GM08714 (cell line): ENCODE measurements around the gene TLE5.
A peak's percentile ranks its signal among the peaks of the same experiment; 100 is the strongest.

Experiments used
- H3K4me3 ChIP-seq: fragments of 200-500 bp; sonication (Bioruptor generic); 2 replicates; pipeline ENCODE4 v1.5.1; 2014; ENCODE audit warnings: mild to moderate bottlenecking, low read length, inconsistent platforms
- ZNF274 ChIP-seq: IDR thresholded peaks from 2 replicates; pipeline ENCODE4 v1.6.1; 2012; ENCODE audit warnings: mild to moderate bottlenecking, low read depth, low read length

Gene TLE5

GRCh38 chr19:3062165-3063105, at the start of gene TLE5:
Gene TLE5, minus strand, starts transcription at chr19:3062495. Its CDS starts 295 bp downstream, at chr19:3062200.
- H3K4me3 ChIP-seq = peak within 1 kb of the TSS; percentile 88
- TF ChIP-seq ZNF274 = no peak

- TF ChIP-seq ZNF274 = no peak
- H3K4me3 ChIP-seq = no peak overlapping the region
Measured at GRCh38 chr19:3111586-3112247, 49.4 kb upstream of the TLE5 start.

- TF ChIP-seq ZNF274 = no peak
- H3K4me3 ChIP-seq = no peak overlapping the region
Measured at GRCh38 chr19:3110126-3110825, 48.0 kb upstream of the TLE5 start.

GRCh38 chr19:3109491-3109890, 47.2 kb upstream of the TLE5 start:
- no peak overlapping the region for H3K4me3 ChIP-seq
- no peak for TF ChIP-seq ZNF274

GRCh38 chr19:3108775-3109174, 46.5 kb upstream of the TLE5 start:
- H3K4me3 ChIP-seq = no peak overlapping the region
- no peak for TF ChIP-seq ZNF274

GRCh38 chr19:3107658-3108057, 45.4 kb upstream of the TLE5 start:
- TF ChIP-seq ZNF274 = no peak

GRCh38 chr19:3106509-3107141, 44.3 kb upstream of the TLE5 start:
- H3K4me3 ChIP-seq = no peak overlapping the region
- TF ChIP-seq ZNF274 = no peak

More at GRCh38 chr19:3107658-3108057, 45.4 kb upstream of the TLE5 start:
- no peak overlapping the region for H3K4me3 ChIP-seq

- H3K4me3 ChIP-seq = no peak overlapping the region
Measured at GRCh38 chr19:3105641-3106508, 43.6 kb upstream of the TLE5 start.

GRCh38 chr19:3104708-3104983, 42.4 kb upstream of the TLE5 start:
- TF ChIP-seq ZNF274 = no peak
- H3K4me3 ChIP-seq = no peak overlapping the region

More at GRCh38 chr19:3105641-3106508, 43.6 kb upstream of the TLE5 start:
- no peak for TF ChIP-seq ZNF274

- no peak overlapping the region for H3K4me3 ChIP-seq
- no peak for TF ChIP-seq ZNF274
Measured at GRCh38 chr19:3102239-3103140, 40.2 kb upstream of the TLE5 start.

- no peak for TF ChIP-seq ZNF274
- H3K4me3 ChIP-seq = no peak overlapping the region
Measured at GRCh38 chr19:3100747-3101730, 38.7 kb upstream of the TLE5 start.
